Measurements from ENCODE around the gene POLD1. TPM values are rescaled to one million over a fixed set of nuclear protein-coding genes. Genes with fewer than 3 reads are reported as not detected.

The POLD1 gene
- total and polyA plus RNA-seq, 2 of the 13 experiments (the other 11 are each of a cell fraction or from before 2014, with no cell fraction given), result 17.4 to 54.0 TPM

DNA sequence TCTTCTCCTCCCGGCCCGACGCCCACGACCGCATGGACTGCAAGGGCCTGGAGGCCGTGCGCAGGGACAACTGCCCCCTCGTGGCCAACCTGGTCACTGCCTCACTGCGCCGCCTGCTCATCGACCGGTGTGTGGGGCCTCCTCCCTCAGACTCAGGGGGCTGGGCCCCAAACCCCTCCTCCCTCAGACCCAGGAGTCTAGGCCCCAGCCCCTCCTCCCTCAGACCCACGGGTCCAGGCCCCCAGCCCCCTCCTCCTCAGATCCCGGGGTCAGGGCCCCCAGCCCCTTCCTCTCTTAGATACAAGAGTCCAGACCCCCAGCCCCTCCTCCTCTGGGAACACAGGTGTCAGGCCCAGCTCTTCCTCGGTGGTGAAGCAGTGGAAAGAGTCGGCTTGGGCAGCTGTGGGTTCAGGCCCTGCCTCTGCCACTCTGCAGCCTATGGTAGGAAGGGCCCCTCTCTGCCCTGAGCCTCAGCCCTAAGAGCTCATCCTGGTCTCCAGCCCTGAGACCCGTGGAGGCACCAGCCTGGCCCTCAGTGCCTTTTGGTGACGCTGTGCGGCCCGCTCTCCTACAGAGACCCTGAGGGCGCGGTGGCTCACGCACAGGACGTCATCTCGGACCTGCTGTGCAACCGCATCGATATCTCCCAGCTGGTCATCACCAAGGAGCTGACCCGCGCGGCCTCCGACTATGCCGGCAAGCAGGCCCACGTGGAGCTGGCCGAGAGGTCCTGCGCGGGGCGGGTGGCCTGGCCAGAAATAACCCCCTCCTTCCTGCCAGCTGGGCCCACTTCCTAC lies 30.9 kb downstream of the POLD1 start (continued):
- TF ChIP-seq ZBTB7A (CRISPR knock-in tag; IDR thresholded peaks at IDR 0.05), result 0 out of 2 replicates have a peak, but pooled peaks have one; percentile 35
- no peak for TF ChIP-seq ARNT (IDR thresholded peaks at IDR 0.05)
- TF ChIP-seq, protein P1, sequence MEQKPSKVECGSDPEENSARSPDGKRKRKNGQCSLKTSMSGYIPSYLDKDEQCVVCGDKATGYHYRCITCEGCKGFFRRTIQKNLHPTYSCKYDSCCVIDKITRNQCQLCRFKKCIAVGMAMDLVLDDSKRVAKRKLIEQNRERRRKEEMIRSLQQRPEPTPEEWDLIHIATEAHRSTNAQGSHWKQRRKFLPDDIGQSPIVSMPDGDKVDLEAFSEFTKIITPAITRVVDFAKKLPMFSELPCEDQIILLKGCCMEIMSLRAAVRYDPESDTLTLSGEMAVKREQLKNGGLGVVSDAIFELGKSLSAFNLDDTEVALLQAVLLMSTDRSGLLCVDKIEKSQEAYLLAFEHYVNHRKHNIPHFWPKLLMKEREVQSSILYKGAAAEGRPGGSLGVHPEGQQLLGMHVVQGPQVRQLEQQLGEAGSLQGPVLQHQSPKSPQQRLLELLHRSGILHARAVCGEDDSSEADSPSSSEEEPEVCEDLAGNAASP (CRISPR knock-in tag; IDR thresholded peaks at IDR 0.05; ENCODE audit: borderline replicate concordance), result peak; percentile 47; the same call in 1 of the 2 replicates
- 0 out of 2 replicates have a peak, but pooled peaks have one; percentile 35 for TF ChIP-seq BORCS8-MEF2B (CRISPR knock-in tag; IDR thresholded peaks at IDR 0.05)
- TF ChIP-seq, protein P2, sequence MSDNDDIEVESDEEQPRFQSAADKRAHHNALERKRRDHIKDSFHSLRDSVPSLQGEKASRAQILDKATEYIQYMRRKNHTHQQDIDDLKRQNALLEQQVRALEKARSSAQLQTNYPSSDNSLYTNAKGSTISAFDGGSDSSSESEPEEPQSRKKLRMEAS (IDR thresholded peaks at IDR 0.05), result peak; percentile 70
- TF ChIP-seq, protein P3, sequence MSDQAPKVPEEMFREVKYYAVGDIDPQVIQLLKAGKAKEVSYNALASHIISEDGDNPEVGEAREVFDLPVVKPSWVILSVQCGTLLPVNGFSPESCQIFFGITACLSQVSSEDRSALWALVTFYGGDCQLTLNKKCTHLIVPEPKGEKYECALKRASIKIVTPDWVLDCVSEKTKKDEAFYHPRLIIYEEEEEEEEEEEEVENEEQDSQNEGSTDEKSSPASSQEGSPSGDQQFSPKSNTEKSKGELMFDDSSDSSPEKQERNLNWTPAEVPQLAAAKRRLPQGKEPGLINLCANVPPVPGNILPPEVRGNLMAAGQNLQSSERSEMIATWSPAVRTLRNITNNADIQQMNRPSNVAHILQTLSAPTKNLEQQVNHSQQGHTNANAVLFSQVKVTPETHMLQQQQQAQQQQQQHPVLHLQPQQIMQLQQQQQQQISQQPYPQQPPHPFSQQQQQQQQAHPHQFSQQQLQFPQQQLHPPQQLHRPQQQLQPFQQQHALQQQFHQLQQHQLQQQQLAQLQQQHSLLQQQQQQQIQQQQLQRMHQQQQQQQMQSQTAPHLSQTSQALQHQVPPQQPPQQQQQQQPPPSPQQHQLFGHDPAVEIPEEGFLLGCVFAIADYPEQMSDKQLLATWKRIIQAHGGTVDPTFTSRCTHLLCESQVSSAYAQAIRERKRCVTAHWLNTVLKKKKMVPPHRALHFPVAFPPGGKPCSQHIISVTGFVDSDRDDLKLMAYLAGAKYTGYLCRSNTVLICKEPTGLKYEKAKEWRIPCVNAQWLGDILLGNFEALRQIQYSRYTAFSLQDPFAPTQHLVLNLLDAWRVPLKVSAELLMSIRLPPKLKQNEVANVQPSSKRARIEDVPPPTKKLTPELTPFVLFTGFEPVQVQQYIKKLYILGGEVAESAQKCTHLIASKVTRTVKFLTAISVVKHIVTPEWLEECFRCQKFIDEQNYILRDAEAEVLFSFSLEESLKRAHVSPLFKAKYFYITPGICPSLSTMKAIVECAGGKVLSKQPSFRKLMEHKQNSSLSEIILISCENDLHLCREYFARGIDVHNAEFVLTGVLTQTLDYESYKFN (CRISPR knock-in tag; conservative IDR thresholded peaks at IDR 0.05), result 0 out of 2 replicates have a peak, but pooled peaks have one; percentile 25
- peak; percentile 51; the same call in 1 of the 2 replicates for TF ChIP-seq SPEN (CRISPR knock-in tag; IDR thresholded peaks at IDR 0.05; ENCODE audit: low read depth)
- no peak for TF ChIP-seq GLI4 (CRISPR knock-in tag; IDR thresholded peaks at IDR 0.05; ENCODE audit: borderline replicate concordance)
- TF ChIP-seq HOXA7 (CRISPR knock-in tag; IDR thresholded peaks at IDR 0.05), result no peak
- peak; percentile 51; the same call in 1 of the 2 replicates for TF ChIP-seq KDM2A (CRISPR knock-in tag; IDR thresholded peaks at IDR 0.05; ENCODE audit: borderline replicate concordance, low read depth)

All from HepG2 (cell line).